Measurements from ENCODE around the gene ATG5.

- TF ChIP-seq JUNB (IDR thresholded peaks at IDR 0.05; ENCODE audit: unreplicated experiment), result no peak
- TF ChIP-seq CTCF (conservative IDR thresholded peaks at IDR 0.05; ENCODE audit: low read depth in 2 of 2), result no peak
- TF ChIP-seq EZH2 (IDR thresholded peaks at IDR 0.05; ENCODE audit: low read depth, unreplicated experiment), result no peak
- TF ChIP-seq POLR2AphosphoS5 (IDR thresholded peaks at IDR 0.05; ENCODE audit: low read depth), result no peak
- no peak for TF ChIP-seq EZH2phosphoT487 (IDR thresholded peaks at IDR 0.05; ENCODE audit: unreplicated experiment)
- TF ChIP-seq, protein P1, sequence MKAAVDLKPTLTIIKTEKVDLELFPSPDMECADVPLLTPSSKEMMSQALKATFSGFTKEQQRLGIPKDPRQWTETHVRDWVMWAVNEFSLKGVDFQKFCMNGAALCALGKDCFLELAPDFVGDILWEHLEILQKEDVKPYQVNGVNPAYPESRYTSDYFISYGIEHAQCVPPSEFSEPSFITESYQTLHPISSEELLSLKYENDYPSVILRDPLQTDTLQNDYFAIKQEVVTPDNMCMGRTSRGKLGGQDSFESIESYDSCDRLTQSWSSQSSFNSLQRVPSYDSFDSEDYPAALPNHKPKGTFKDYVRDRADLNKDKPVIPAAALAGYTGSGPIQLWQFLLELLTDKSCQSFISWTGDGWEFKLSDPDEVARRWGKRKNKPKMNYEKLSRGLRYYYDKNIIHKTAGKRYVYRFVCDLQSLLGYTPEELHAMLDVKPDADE (IDR thresholded peaks at IDR 0.05), result no peak
- TF ChIP-seq CREB1 (CRISPR knock-in tag; IDR thresholded peaks at IDR 0.05; ENCODE audit: low read depth), result no peak
- no peak for TF ChIP-seq STAT1 (IDR thresholded peaks at IDR 0.05; ENCODE audit: unreplicated experiment)
- no peak for TF ChIP-seq ZNF331 (CRISPR knock-in tag; IDR thresholded peaks at IDR 0.05; ENCODE audit: low read depth)
- TF ChIP-seq ZNF114 (CRISPR knock-in tag; IDR thresholded peaks at IDR 0.05), result no peak
- TF ChIP-seq ZNF462 (CRISPR knock-in tag; IDR thresholded peaks at IDR 0.05), result no peak
- TF ChIP-seq, protein P2, sequence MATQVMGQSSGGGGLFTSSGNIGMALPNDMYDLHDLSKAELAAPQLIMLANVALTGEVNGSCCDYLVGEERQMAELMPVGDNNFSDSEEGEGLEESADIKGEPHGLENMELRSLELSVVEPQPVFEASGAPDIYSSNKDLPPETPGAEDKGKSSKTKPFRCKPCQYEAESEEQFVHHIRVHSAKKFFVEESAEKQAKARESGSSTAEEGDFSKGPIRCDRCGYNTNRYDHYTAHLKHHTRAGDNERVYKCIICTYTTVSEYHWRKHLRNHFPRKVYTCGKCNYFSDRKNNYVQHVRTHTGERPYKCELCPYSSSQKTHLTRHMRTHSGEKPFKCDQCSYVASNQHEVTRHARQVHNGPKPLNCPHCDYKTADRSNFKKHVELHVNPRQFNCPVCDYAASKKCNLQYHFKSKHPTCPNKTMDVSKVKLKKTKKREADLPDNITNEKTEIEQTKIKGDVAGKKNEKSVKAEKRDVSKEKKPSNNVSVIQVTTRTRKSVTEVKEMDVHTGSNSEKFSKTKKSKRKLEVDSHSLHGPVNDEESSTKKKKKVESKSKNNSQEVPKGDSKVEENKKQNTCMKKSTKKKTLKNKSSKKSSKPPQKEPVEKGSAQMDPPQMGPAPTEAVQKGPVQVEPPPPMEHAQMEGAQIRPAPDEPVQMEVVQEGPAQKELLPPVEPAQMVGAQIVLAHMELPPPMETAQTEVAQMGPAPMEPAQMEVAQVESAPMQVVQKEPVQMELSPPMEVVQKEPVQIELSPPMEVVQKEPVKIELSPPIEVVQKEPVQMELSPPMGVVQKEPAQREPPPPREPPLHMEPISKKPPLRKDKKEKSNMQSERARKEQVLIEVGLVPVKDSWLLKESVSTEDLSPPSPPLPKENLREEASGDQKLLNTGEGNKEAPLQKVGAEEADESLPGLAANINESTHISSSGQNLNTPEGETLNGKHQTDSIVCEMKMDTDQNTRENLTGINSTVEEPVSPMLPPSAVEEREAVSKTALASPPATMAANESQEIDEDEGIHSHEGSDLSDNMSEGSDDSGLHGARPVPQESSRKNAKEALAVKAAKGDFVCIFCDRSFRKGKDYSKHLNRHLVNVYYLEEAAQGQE (IDR thresholded peaks at IDR 0.05; ENCODE audit: unreplicated experiment), result no peak
These were observed 111.8 kb downstream of the ATG5 start for GRCh38 chr6:106213660-106214289.
